H7 (cell line): ENCODE data around the gene PRPF19. TPM values are rescaled to one million over a fixed set of nuclear protein-coding genes. Genes with fewer than 3 reads are reported as not detected.

ENCODE experiments used
- DNase-seq: peaks from one replicate; pipeline ENCODE4 v3.0.0; 2012
- H3K27me3 ChIP-seq: 2 replicates; pipeline ENCODE4 v1.6.0; 2011; ENCODE audit warnings: mild to moderate bottlenecking, low read length; ENCODE audit not compliant: control insufficient read depth, insufficient read depth
- H3K36me3 ChIP-seq: replicated peaks from 2 replicates; pipeline ENCODE4 v1.5.1; 2011; ENCODE audit warnings: low read length; ENCODE audit not compliant: control insufficient read depth, insufficient read depth
- H3K4me3 ChIP-seq: 2 replicates; pipeline ENCODE4 v1.5.1; 2011; ENCODE audit warnings: low read depth, mild to moderate bottlenecking, control low read depth, low read length, moderate library complexity; ENCODE audit not compliant: insufficient read depth
- total RNA-seq: library from RNA; depleted of rRNA; stranded (reverse); fragments of >200 nt; shearing (Covaris generic); gene quantifications from 2 replicates; pipeline ENCODE4 v1.2.3, GENCODE V29; 2014

The PRPF19 gene
- total RNA-seq, 1 experiment from 2014 or later = 123 TPM

DNA sequence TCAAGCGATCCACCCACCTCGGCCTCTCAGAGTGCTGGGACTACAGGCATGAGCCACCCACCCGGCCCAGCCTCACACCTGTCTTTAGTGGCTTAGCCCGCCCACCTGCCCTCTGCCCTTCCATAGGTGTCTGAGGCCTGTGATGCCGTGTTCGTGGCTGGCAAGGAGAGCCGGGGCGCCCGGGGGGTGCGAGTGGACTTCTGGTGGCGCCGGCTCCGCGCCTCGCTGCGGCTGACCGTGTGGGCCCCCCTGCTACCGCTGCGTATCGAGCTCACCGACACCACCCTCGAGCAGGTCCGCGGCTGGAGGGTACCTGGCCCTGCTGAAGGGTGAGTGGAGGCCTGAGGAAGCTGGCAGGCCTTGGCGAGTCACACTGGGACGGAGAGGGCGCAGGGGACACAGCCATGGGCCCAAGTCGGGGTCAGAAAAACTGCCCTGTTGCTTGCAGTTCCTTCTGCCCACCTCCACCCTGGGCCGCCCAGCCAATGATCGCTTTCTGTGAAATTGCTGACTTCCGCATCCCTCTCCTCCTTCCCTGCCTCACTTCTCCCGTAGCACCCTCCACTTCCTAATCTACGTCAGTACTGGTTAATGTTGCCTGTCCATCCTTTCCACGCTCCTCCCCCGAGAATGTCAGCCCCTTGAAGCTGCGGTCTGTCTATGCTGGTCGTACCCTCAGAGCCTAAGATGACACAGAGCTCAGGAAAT, 27.2 kb upstream of the PRPF19 start:
- Histone ChIP-seq H3K4me3 (no peak overlapping the region), H3K27me3 (no peaks in the 10 kb centered on the region), H3K36me3 (peaks cover 18% of the 10 kb centered on the region)
- peak; percentile 53 for DNase-seq

DNA sequence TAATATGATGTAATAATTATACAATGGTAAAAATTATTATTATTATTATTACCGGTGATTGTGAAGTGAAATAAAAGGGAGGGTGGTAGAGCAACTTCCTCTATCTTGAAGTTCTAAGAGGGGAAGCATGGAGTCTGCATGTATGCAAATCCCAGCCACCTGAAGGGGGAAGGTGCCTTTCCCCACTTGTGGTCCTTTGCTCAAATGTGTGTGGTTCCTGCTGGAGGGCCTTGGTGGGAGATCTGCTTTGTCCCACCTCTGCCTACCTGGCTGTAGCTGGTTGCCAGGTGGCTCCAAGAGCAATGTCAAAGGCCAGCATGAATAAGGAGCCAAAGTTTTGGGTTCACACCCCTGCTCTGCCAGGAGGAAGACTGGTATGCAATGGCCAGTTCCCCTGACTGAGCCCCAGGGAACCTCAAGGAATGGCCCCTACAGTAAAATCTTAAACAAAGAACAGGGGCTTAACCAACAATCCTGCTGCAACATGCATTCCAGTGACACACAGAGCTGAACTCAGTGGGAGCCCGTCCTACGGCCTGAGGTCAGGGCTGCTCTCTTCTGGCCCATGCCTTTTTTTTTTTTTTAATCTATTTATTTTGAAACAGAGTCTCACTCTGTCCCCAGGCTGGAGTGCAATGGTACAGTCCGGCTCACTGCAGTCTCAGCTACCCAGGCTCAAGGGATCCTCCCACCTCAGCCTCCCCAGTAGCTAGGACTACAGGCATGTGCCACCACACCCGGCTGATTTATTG, 26.4 kb upstream of the PRPF19 start:
- DNase-seq = peak; percentile 79
- no peak overlapping the region for H3K4me3 ChIP-seq
- no peaks in the 10 kb centered on the region for H3K27me3 ChIP-seq
- H3K36me3 ChIP-seq = peaks cover 18% of the 10 kb centered on the region

DNA sequence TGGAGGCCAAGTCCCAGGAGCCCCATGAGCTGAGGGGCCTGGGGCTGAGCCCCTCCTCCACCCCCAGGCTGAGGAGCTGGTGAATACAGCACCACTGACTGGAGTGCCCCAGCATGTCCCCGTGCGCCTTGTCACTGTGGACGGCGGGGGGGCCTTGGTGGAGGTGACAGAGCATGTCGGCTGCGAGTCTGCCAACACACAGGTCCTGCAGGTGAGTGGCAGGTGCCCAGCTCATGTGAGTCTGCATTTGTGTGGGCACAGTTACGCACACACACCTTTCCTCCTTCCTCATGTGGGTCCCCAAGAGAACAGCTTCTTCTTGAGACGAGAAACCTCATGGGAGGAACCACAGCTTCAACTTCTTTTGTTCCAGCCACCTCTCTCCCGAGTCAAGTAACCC, 25.5 kb upstream of the PRPF19 start:
- DNase-seq = peak; percentile 49
- H3K36me3 ChIP-seq = peaks cover 18% of the 10 kb centered on the region
- H3K4me3 ChIP-seq = no peak overlapping the region
- no peaks in the 10 kb centered on the region for H3K27me3 ChIP-seq

DNA sequence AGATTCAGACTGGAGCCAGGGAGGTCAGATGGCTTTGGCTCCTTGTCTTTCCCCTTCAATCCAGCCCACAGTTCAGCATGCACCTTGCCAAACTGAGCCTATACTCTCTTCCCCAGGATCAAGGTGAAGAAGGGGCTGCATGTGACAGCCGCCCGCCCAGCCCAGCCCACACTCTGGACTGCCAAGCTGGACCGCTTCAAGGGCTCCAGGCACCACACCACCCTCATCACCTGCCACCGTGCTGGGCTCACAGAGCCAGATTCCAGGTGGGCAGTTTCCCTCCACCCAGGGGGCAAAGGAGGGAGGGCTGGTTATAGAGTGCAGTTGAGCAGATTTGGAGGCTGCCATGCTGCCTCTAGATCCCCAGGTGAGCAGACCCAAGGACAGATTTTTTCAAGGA, 24.0 kb upstream of the PRPF19 start:
- H3K4me3 ChIP-seq = no peak overlapping the region
- H3K27me3 ChIP-seq = peaks cover 1% of the 10 kb centered on the region; the same call in 1 of the 2 replicates
- no peak for DNase-seq
- peaks cover 17% of the 10 kb centered on the region for H3K36me3 ChIP-seq

DNA sequence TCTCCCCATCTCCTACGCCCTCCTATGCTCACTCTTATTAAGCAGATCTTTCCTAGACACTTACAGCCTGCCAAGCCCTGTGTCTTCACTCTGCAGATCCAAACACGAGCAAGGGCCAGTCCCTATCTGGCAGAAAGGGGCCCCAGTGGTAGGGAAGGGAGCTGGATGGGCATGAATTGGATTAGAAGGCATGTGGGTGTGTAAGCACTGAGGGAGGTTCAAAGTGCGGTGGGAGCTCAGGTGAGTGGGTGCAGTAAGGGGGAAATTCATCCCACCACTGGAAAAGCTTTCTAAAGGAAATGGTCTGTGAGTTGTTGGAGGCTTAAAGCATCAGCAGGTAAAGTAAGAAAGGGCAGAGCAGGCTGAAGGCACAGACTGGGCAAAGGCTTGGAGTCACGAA, 23.4 kb upstream of the PRPF19 start:
- Histone ChIP-seq H3K4me3 (no peak overlapping the region), H3K27me3 (peaks cover 5% of the 10 kb centered on the region), H3K36me3 (peaks cover 16% of the 10 kb centered on the region)
- no peak for DNase-seq

DNA sequence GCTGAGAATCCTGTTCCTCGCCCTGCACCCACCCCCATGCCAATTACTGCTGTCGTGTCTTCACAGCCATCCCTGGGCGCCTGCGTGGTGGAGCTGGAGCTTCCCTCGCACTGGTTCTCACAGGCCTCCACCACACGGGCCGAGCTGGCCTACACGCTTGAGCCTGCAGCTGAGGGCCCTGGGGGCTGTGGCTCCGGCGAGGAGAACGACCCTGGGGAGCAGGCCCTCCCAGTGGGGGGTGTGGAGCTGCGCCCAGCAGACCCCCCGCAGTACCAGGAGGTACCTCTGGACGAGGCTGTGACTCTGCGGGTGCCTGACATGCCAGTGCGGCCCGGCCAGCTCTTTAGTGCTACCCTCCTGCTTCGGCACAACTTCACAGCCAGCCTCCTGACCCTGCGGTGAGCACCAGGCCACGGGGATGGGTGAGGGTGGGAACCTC, 22.2 kb upstream of the PRPF19 start:
- DNase-seq = peak; percentile 46
- no peak overlapping the region for H3K4me3 ChIP-seq
- peaks cover 7% of the 10 kb centered on the region for H3K27me3 ChIP-seq
- H3K36me3 ChIP-seq = peaks cover 16% of the 10 kb centered on the region

DNA sequence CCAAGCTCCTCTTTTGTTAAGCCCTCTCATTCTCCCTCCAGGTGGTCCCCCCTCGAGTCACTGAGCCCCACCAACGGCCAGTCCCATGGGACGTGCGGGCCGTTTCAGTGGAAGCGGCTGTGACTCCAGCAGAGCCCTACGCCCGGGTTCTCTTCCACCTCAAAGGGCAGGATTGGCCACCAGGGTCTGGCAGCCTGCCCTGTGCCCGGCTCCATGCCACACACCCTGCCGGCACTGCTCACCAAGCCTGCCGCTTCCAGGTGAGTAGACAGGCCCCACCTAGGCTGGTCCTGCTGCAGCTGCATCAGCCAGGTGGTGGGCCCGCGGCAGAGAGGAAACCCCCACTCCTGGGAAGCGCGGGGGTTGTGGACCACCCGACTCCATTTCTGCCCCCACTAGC, 21.2 kb upstream of the PRPF19 start:
- Histone ChIP-seq H3K27me3 (peaks cover 7% of the 10 kb centered on the region), H3K36me3 (peaks cover 16% of the 10 kb centered on the region), H3K4me3 (no peak overlapping the region)
- DNase-seq = no peak

DNA sequence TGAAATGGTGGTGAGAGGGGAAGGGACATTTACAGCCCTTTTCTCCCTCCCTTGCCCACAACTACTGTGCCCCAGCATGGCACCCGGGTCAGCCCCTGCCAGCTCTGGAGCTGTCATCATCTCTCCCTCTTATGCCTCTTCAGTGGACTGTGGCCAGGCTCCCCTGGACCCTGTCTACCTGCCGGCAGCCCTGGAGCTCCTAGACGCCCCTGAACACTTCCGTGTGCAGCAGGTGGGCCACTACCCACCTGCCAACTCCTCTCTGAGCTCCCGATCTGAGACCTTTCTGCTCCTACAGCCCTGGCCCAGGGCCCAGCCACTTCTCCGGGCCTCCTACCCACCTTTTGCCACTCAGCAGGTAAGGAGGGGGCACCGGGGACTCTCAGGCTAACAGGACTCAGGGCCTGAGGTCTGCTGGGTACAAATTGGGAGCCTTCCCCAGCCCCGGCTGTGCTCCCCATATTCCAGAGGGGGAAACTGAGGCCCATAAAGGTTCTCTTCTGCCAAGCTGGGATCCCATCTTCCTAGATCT, 20.7 kb upstream of the PRPF19 start:
- DNase-seq = no peak
- H3K27me3 ChIP-seq = peaks cover 7% of the 10 kb centered on the region
- peaks cover 15% of the 10 kb centered on the region for H3K36me3 ChIP-seq
- H3K4me3 ChIP-seq = no peak overlapping the region

DNA sequence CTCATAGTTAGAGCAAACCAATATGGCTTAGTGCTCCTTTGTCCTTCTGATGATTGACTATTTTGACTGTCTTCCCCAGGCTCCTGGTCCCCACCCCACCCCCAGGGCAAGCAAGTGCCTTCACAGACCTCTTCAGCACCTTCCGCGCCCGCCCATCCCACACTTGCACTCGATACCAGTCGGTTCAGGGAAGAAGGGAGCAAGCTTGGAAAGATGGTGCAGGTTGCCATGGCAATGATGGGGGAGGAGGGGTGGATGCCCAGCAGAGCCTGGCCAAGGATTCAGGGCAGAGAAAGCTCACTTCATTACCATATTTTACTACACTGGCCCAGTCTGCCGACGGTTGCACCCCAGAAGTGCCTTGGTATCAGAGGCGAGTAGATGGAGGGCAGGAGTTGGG, 20.1 kb upstream of the PRPF19 start:
- no peak overlapping the region for H3K4me3 ChIP-seq
- peaks cover 12% of the 10 kb centered on the region for H3K36me3 ChIP-seq
- peak; percentile 56 for DNase-seq

DNA sequence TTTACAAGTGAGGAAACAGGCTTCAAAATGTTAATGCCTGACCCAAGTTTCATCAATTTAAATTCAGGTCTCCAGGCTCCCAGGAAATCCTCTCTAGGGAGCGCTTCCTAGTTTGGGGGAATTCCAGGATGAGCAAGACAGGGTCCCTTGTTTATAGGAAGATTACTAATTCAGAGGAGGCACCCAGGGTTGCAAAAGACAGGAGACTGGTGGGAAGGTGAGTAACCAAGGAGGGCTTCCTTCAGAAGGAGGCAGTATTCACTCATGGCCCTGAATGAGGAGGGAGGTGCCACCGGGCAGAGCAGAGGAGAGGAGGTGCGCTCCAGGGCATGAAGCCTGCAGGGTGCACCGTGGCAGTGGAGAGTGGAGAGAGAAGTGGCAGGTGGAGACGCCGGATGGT, 19.5 kb upstream of the PRPF19 start:
- peak; percentile 65 for DNase-seq
- peaks cover 7% of the 10 kb centered on the region for H3K27me3 ChIP-seq
- peaks cover 10% of the 10 kb centered on the region for H3K36me3 ChIP-seq
- H3K4me3 ChIP-seq = no peak overlapping the region

More for the DNA sequence above, 20.1 kb upstream of the PRPF19 start:
- peaks cover 7% of the 10 kb centered on the region for H3K27me3 ChIP-seq

DNA sequence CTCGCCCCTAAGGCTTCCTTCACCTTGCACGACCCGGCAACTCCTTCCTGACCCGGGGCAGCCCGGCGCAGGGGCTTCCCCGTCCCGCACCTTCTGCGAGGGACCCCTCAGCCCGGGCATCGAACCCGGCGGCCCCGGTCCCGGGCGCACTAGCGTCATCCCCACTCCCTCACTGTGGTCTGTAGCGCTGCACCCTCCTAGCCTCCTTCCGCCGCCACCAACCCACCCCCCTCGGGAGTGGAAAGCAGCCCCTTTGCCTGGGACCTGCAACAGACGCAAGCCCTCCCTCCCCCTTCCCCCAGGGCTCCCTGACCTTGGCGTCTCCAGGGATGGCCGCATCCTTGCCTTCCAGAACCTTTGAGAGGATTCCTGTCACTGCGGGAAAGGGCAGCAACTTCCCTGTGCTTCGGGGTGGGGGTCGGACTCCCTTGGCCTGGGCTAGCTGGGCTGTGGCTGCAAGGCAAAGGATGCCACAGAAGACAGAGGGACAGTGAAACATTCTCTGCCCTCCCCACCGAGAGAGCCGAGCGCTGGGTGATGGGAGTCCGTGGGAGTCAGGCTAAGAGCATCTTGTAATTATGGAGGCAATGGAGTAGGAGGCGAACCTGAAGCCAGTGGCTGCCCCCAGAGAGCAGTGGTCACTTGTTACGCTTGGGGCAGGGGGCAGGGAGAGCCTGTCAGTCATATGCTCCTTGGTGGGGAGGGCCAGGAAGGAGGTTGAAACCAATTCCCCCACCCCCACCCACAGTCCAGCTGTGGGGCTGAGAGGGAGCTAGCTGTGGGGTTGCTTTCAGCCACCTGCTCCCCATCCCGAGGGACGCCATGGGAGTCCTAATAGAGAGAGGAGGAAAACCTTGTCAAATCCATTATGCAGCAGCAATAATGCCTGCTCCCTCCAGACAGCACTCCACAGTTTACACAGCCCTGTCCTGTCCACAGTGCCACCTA, 18.8 kb upstream of the PRPF19 start:
- DNase-seq = peak; percentile 83

DNA sequence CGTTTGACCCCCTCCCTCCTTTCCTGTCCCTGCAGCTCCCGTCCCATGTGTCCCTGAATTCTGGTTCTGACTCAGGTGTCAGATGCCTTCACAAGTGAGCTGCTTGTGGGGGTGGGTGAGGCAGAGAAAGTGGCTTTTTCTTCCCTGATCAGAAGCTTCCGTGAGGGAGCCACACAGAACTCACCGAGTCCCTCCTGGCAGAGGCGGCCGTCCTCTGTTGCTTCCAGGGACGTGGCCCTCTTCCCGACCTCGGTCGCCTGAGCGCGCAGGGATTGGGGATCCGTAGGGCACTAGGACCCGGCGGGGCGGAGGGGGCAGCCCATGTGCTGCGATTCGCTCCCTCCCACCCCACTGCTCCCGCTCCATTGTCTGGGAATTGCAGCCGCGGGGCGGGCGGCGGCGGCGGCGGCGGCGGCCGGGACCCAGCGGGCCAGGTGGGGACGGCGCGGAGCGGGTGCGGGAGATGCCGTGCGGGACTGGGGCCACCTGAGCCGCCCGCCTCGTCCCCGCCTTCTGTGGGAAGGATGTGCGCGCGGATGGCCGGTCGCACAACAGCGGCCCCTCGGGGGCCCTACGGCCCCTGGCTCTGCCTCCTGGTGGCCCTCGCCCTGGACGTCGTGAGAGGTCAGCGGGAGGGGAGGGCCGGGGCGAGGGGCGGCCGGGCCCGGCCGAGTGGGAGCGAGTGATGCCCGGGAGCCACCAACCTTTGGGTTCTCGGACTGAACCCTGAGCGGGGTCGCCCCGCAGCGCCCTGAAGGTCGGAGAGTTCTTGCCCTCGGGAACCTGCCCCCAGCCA, 17.9 kb upstream of the PRPF19 start, which contains the start of gene TMEM132A:
TMEM132A (plus strand) TSS at position 351 of the 796 bp plus-strand sequence; CDS start at position 525, 174 bp downstream.
- peak; percentile 98 for DNase-seq
- peaks cover 10% of the 10 kb centered on the region for H3K36me3 ChIP-seq
- H3K4me3 ChIP-seq = peak within 1 kb of the TSS; percentile 82
- H3K27me3 ChIP-seq = peaks cover 7% of the 10 kb centered on the region

More for the DNA sequence above, 18.8 kb upstream of the PRPF19 start:
- peaks cover 7% of the 10 kb centered on the region for H3K27me3 ChIP-seq
- H3K36me3 ChIP-seq = peaks cover 9% of the 10 kb centered on the region
- peak overlapping the region; percentile 82 for H3K4me3 ChIP-seq

DNA sequence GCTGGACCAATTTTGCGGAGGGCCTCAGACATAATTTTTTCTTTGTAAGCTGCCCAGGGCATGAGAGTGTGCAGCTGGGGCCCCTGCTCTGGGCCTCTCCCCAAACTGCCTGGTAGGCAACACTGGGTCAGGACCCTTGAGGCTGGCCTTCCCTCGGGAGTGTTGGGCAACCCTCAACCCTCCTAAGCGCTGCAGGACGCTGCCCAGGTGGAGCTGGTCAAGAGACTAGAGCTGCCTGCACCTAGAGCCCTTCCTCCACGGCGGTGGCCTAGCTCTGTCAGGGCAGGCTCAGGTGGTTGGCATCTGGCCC, 17.4 kb upstream of the PRPF19 start:
- DNase-seq = no peak
- Histone ChIP-seq H3K27me3 (peaks cover 7% of the 10 kb centered on the region), H3K36me3 (peaks cover 8% of the 10 kb centered on the region), H3K4me3 (peak overlapping the region; percentile 82; the same call in 1 of the 2 replicates)
